ENCODE measurements around the gene ATXN2.
"Not testable (repeated sequence)": the region's sequence is repeated elsewhere in the genome, so short reads cannot be mapped to it uniquely, and the experiment has no call there.

The ATXN2 gene, protein sequence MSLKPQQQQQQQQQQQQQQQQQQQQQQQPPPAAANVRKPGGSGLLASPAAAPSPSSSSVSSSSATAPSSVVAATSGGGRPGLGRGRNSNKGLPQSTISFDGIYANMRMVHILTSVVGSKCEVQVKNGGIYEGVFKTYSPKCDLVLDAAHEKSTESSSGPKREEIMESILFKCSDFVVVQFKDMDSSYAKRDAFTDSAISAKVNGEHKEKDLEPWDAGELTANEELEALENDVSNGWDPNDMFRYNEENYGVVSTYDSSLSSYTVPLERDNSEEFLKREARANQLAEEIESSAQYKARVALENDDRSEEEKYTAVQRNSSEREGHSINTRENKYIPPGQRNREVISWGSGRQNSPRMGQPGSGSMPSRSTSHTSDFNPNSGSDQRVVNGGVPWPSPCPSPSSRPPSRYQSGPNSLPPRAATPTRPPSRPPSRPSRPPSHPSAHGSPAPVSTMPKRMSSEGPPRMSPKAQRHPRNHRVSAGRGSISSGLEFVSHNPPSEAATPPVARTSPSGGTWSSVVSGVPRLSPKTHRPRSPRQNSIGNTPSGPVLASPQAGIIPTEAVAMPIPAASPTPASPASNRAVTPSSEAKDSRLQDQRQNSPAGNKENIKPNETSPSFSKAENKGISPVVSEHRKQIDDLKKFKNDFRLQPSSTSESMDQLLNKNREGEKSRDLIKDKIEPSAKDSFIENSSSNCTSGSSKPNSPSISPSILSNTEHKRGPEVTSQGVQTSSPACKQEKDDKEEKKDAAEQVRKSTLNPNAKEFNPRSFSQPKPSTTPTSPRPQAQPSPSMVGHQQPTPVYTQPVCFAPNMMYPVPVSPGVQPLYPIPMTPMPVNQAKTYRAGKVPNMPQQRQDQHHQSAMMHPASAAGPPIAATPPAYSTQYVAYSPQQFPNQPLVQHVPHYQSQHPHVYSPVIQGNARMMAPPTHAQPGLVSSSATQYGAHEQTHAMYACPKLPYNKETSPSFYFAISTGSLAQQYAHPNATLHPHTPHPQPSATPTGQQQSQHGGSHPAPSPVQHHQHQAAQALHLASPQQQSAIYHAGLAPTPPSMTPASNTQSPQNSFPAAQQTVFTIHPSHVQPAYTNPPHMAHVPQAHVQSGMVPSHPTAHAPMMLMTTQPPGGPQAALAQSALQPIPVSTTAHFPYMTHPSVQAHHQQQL

DNA sequence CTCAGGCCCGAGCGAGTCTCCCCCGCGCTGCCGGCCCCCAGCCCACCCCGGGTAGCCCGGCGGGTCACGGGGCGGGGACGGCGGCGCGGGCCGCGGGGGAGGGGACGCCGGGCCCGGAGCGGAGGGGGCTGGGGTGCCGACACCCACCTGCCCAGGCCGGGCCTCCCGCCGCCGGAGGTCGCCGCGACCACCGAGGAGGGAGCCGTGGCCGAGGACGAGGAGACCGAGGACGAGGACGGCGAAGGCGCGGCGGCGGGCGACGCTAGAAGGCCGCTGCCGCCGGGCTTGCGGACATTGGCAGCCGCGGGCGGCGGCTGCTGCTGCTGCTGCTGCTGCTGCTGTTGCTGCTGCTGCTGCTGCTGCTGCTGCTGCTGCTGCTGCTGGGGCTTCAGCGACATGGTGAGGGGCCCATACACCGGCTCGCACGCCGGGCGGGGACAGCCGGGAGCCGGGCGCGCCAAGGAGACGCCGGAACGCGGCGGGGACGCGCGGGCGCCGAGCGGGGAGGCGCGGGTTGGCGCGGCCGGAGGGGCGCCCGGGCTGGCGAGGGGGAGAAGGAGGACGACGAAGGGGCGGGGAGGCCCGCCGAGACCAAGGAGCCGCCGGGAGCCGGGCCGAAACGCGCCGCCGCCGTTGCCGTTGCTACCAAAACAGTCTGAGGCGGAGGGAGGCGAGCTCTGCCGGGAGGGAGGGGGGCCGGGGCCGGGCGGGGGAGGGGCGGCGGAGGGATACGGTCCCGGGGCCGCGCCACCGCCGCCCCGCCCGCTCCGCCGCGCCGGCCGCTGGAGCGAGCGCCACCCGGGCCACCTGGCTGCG, at the start of gene ATXN2:
TSS of gene ATXN2 (minus strand) at position 679 of the 816 bp plus-strand sequence. CDS start at position 398, 281 bp downstream.
- no peak for DNase-seq (ENCODE audit: low read depth)

DNA sequence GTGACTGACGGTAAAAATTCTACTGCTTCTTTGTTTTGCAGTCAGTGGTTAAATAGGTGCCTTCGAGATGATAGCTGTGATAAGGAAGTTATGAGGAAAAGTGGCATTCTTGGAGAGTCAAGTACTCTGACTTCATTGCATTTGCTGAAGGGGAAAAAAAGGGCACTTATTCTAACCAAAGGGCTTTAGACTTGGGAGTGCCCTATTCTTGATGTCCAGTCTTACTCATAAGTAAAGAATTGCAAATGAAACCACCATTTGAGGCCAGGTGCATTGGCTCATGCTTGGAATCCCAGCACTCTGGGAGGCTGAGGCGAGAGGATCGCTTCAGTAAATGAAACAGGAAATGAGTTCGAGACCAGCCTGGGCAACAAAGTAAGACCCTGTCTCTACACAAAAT, 46.3 kb upstream of the ATXN2 start:
- DNase-seq (ENCODE audit: low read depth): no peak

DNA sequence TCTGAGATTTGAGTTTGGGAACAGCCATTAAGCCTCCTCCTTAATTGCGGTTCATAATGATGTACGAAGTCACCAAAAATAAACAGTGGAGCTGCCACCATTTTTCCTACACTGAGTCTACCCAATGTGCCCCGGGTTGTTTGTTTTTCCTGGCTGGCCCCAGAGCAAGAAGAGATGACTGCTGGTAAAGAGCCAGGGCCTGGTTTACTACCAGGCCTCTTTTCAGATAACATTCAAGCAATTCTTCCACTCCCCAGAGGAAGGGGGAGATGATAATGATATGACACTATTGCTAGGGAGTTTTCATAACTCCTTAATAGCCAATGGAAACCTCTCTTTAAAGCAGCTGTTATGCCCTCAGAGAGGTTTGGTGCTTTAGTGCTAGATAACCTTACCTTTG, 44.3 kb upstream of the ATXN2 start:
- DNase-seq (ENCODE audit: low read depth): no peak

DNA sequence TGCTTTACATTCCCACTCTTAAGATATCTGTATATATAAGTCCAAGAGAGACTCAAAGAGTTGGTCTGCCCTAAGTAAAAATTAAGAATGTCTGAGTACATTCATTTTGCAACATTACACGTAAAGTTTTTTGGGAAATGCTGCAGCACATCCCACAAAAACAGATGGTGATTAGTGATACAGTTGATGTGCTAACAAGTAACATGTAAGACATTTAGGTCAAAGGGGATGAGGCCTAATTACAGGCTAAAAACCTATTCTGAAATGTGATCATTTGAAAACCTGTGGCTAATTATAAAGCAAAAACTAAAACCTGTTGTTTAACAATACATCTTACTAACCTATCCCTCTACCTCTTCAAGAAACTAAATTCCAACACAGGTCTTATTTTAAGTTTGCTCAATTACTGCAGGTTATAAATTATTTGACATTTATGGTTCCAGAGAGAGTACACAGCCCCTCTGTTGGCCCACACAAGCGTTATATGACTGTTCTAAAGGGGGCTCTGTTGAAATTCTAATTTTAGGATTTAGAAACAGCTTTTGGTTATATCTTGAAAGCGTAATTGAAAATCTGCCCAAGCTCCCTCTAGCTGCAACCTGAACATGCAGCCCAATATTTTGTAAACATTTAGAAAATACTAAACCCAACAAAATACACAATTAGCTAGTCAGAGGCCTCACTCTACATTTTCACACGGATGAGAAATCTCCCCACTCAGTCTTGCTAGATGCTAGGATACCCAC, 43.7 kb upstream of the ATXN2 start:
- no peak for DNase-seq (ENCODE audit: low read depth)

DNA sequence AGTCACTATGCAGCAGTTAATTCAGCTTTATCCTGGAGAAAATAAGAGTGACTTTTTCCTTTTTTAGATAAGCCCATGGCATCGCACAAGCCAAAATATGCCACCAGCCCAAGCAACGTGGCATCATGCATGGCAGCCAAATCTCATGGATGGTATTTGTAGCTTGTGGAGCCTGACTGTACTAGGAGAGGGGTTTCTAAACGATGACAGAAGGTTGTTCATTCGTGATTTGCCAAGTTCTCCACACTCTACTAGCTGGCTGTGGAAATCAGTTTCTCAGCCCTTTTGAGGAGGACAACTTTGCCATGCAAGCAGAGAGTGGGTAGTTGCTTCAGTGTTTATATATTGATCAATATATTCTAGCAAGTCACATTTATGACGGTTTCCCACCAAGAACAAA, 41.4 kb upstream of the ATXN2 start:
- no peak for DNase-seq (ENCODE audit: low read depth)

DNA sequence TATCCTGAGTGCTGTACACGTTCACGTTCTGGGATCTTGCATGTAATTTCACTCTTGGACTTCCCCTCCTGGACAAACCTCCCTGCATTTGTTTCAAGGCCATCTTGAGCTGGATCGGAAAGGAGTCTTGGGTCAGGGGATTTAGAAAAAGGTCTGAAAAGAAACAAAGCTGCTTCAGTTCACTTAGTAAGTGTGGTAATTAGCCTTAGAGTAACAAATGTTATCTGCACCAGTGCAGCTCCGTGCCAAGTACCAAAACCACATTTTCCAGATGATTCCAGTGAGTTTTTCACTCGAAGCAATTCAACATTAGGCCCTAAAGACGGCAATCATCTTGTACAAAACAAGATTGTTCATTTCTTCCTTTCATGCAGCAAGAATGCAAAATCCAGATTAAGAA, 39.4 kb upstream of the ATXN2 start:
- DNase-seq (ENCODE audit: low read depth): no peak

DNA sequence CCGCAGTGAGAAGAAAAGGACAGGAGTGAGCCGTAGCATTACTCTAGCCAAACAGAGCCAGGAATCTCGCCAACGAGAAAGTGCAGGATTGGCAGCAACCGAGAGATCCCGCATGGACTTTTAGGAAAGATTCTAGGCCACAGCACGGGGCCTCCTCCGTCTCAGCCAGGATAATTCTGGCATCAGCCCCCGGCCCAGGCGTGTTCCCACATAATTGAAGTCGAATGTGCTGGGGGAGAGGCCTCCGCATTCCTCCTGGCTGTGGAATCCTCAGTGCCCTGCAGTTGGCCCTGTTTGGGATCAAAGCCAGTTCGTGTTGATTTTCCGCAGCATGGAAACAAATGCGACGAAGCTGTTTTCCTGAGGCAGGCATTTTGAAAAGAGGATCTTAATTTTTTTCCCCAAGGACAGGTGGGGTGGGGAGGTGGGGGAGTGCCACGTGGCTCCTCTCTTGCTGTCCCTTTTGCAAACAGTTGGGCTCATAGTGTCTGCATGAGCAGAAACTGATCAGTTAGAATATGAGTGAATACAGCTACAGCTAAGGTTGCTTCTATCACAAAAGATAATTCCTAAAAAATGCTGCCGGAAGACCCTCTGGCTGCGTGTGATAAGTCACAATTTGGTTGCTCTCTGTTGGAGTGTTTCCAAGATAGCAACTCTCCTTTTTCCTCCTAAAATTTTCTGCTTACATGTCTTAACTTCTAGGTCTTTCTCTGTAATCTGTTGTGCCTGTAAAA, 37.3 kb upstream of the ATXN2 start:
- DNase-seq (ENCODE audit: low read depth): no peak

DNA sequence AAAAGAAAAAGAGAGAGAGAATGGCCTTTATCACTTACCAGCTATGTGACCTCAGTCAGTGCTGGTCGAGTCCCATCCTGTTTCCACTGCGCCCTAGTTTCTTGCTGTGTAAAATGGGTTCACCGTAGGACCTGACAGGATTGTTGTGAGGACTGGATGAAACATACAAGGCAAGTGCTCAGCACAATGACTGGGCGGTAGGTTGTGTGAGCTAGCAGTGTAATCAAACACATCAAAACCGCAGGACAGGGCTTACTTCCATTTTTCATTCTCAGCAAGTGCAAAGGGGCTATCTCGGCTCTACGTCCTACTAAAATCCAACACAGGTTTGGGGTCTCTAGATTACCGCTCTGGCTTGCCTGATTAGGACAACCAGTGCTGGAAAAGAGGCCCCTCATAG, 36.4 kb upstream of the ATXN2 start:
- no peak for DNase-seq (ENCODE audit: low read depth)

DNA sequence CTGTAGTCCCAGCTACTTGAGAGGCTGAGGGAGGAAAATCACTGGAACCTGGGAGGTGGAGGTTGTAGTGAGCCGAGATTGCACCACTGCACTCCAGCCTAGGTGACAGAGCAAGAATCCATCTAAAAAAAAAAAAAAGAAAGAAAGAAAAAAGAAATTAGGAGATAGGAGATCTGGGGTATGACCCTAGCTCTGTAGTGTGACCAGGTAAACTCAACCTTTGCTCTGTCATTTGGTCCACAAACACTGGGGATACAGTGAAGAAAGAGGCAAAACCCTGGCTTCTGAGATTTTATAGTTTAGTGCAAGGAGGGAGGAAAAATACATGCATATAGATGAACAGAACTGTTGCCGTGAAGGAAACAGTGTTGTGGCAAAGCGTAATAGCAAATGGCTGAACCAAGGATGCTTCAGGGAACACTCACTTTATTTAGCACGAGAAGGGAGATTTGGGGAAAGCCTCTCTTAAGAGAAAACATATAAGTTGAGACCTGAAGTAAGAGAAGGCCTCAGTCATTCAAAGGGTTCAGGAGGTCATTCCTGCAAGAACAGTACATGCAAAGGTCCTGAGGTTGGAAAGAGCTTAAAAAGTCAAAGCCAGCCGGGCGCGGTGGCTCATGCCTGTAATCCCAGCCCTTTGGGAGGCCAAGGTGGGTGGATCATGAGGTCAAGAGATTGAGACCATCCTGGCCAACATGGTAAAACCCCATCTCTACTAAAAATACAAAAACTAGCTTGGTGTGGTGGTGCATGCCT, 29.6 kb upstream of the ATXN2 start:
- no peak for DNase-seq (ENCODE audit: low read depth)

DNA sequence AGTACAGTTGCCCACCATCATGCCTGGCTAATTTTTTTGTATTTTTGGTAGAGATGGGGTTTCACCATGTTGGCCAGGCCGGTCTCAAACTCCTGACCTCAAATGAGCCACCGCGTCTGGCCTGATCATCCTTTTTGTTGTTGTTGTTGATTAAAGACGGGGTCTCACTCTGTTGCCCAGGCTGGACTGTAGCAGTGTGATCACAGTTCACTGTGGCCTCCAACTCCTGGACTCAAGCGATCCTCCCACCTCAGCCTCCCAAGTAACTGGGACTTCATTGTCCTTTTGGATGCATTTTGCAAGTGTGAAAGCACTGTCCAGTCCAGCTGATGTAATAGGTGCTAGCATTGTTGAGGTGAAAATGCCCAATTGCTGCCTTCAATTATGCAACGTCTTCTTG, 27.1 kb upstream of the ATXN2 start:
- no peak for DNase-seq (ENCODE audit: low read depth)

DNA sequence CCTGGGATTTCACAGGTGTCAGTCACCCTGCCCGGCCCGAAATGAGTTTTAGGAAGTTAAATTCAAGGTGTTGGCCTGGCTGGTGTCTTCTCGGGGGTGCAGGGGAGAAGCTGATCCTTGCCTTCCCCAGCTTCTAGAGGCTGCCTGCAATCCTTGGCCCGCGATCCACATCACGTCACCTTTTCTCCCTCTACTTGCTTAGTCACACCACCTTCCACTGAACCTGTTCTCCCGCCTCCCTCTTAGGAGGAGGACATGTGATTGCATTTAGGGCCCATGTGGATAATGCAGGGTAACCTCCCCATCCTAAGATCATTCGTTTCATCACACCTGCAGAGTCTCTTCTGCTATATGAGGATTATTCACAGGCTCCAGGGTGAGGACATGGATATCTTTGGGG, 25.4 kb upstream of the ATXN2 start:
- no peak for DNase-seq (ENCODE audit: low read depth)

DNA sequence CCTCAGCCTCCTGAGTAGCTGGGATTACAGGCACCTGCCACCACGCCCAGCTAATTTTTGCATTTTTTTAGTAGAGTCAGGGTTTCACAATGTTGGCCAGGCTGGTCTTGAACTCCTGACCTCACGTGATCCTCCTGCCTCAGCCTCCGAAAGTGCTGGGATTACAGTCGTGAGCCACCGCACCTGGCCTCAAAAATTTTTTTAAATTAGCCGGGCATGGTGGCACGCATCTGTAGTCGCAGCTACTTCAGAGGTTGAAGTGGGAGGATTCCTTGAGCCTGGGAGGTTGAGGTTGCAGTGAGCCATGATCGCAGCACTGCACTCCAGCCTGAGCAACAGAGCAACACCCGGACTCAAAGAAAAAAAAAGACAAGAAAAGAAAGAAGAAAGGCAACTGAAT, 18.7 kb upstream of the ATXN2 start:
- DNase-seq (ENCODE audit: low read depth): not testable (repeated sequence)

DNA sequence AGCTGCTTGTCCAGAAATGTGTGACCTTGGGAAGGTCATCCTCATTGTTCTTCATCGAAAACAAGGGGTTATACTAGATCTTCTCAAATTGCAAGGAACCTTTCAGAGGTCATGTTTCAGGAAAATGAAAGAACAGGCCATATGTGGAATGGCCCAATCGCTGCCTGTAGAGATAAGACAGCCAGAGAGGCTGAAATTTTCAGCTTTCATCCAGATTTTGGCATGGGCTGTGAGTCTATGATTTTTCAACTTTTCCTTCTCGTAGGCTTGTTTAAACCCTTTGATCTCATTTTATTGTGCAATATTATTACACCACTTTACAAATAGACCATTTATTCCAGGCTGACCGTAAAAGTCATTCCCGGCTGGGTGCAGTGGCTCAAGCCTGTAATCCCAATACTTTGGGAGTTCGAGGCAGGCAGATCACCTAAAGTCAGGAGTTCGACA, 17.1 kb upstream of the ATXN2 start:
- no peak for DNase-seq (ENCODE audit: low read depth)

DNA sequence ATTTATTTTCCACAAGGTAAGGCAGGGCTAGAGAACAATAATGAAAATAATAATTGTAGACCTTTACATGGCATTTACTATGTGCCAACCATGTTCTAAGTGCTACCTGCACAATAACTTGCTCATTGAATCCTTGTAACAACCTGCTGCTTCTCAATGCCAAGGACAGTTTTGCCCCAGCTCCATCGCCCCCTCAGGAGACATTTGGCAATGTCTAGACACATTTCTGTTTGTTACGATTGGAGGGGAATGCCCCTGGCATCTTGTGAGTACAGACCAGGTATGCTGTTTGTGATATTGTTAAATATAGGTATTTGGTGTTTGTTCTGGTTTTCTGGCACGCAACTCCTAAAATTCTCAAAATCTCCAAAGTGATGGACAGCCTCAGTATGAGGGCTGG, 8.1 kb upstream of the ATXN2 start:
- DNase-seq (ENCODE audit: low read depth): no peak

DNA sequence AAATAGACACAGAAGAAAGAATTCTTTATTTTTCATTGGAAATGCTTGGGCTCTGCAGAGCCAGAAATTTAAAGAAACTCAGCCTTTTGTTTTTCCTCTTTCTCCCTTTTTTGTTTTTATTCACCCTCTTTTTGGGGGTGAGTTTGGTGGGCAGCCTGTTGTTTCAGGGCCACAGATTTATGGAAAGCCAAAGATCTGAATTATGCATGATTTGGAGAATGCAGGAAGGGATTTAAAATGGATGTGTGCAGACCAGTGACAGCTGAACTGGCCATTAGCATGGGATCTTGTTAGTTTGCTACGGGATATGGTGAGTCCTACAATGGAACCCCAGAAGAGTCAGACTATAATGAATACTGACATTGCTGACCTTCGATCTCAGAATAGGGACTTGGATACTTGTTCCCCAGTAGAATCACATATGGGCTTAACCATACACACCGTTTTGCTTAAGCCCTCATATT, 7.7 kb upstream of the ATXN2 start:
- DNase-seq (ENCODE audit: low read depth): no peak

DNA sequence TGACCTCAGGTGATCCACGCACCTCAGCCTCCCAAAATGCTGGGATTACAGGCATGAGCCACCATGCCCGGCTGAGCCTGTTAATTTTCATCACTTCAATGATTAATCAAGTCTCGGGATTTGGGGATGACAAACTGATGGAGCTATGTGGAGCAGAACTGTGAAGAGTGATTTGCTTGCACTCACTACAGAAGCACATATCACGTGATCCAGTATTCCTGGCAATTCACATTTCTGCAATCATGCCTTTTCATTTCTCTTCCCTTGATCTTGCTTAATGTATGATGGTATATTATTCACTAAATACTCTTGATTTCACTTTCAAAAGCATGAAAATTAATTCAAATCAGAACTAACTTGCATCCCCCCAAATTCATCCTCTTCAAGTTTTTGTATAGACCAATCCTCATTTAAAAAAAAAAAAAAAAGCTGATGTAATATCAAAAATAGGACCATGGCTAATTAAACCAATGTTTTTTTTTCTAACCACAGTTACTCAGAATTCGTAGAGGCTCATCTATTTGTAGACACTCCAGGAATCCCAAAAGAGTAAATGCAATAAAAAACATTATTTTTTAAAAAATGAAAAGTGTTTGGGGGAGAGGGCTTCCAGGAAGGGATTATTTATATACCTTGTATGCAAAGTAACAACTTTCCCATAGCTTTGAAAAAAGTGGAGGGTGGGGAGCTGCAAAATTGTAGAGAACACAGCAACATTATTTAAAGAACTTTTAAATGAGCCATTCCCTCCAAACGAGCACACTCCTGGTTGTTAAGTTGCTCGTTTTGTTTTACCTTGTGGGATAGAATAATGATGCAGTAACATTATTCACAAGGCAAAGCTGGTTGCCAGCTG, 7.0 kb upstream of the ATXN2 start:
- no peak for DNase-seq (ENCODE audit: low read depth)

DNA sequence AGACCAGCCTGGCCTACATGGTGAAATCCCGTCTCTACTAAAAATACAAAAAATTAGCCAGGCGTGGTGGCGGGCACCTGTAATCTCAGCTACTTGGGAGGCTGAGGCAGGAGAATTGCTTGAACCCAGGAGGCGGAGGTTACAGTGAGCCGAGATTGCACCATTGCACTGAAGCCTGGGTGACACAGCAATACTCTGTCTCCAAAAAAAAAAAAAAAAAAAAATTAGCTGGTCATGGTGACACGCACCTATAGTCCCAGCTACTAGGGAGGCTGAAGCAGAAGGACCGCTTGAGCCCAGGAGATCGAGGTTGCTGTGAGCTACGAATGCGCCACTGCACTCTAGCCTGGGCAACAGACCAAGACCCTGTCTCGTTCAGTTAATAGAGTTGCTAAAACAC, 3.7 kb upstream of the ATXN2 start:
- not testable (repeated sequence) for DNase-seq (ENCODE audit: low read depth)

DNA sequence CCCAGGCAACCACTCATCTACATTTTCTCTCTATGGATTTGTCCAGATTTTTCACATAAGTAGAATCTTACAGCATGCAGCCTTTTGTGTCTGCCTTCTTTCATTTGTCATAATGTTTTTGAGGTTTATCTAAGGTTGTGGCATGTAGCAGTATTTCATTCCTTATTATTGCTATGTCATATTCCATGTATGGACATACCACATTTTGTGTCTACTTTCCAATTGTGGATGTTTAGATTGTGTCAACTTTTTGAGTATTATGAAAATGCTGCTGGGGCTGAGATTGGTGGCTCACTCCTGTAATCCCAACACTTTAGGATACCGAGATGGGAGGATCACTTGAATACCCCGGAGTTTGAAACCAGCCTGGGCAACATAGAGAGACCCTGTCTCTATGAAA, 3.2 kb upstream of the ATXN2 start:
- DNase-seq (ENCODE audit: low read depth): no peak

Data from stimulated activated CD8-positive, alpha-beta memory T cell treated with anti-CD3 and anti-CD28 coated beads, Interleukin-7, amount 100 ng/mL, for 24 hours (primary cell).